ENCODE data around the gene GXYLT2.

Gene GXYLT2

GRCh38 chr3:72887705-72888545, at the start of gene GXYLT2:
Gene GXYLT2 (plus strand): TSS chr3:72888046. CDS start chr3:72888234, 188 bp downstream.
- ATAC-seq: peak; percentile 72 to 73

GRCh38 chr3:72839057-72839456, 48.8 kb upstream of the GXYLT2 start:
- ATAC-seq: no peak

GRCh38 chr3:72844436-72844993, 43.3 kb upstream of the GXYLT2 start:
- peak; percentile 15 to 52 for ATAC-seq

- no peak for ATAC-seq
Observed at GRCh38 chr3:72846166-72846565, 41.7 kb upstream of the GXYLT2 start.

- ATAC-seq: no peak
Observed at GRCh38 chr3:72847282-72847681, 40.6 kb upstream of the GXYLT2 start.

GRCh38 chr3:72847751-72848702, 39.8 kb upstream of the GXYLT2 start, which contains the start of gene SHQ1:
Gene SHQ1 (minus strand): TSS chr3:72848445. CDS start chr3:72848340, 105 bp downstream.
- ATAC-seq: peak; percentile 91 to 94

- ATAC-seq: peak; percentile 39 to 47
Observed at GRCh38 chr3:72848703-72849081, 39.2 kb upstream of the GXYLT2 start.

GRCh38 chr3:72855001-72855400, 32.8 kb upstream of the GXYLT2 start:
- ATAC-seq: no peak

GRCh38 chr3:72860053-72860452, 27.8 kb upstream of the GXYLT2 start:
- ATAC-seq: no peak

GRCh38 chr3:72860846-72861245, 27.0 kb upstream of the GXYLT2 start:
- no peak for ATAC-seq

GRCh38 chr3:72862314-72863090, 25.3 kb upstream of the GXYLT2 start:
- ATAC-seq: no peak

GRCh38 chr3:72872183-72872582, 15.7 kb upstream of the GXYLT2 start:
- ATAC-seq: no peak

- no peak for ATAC-seq
Observed at GRCh38 chr3:72887343-72887704, 522 bp upstream of the GXYLT2 start.

- ATAC-seq: no peak
Observed at GRCh38 chr3:72888546-72889309, 882 bp downstream of the GXYLT2 start.

- ATAC-seq: no peak
Observed at GRCh38 chr3:72889310-72890165, 1.7 kb downstream of the GXYLT2 start.

- ATAC-seq: no peak
Observed at GRCh38 chr3:72890166-72890925, 2.5 kb downstream of the GXYLT2 start.

- ATAC-seq: no peak
Observed at GRCh38 chr3:72891053-72891855, 3.4 kb downstream of the GXYLT2 start.

- no peak for ATAC-seq
Observed at GRCh38 chr3:72892081-72892775, 4.4 kb downstream of the GXYLT2 start.
